Epithelial cell of esophagus (primary cell): ENCODE results near the gene HDAC4.

Source experiments
- DNase-seq: peaks from one replicate; pipeline ENCODE4 v3.0.0; 2010; ENCODE audit warnings: low read depth
- H3K4me3 ChIP-seq: 2 replicates; pipeline ENCODE4 v1.5.1; 2011; ENCODE audit warnings: mild to moderate bottlenecking, low read length, control low read depth
- TF ChIP-seq, protein P1 (sequence below): IDR thresholded peaks from 2 replicates; pipeline ENCODE4 v1.5.1; 2011; ENCODE audit warnings: low read depth, mild to moderate bottlenecking, low read length, control low read depth, inconsistent platforms; ENCODE audit not compliant: insufficient read depth; ENCODE audit errors: missing control alignments

The HDAC4 gene

DNA sequence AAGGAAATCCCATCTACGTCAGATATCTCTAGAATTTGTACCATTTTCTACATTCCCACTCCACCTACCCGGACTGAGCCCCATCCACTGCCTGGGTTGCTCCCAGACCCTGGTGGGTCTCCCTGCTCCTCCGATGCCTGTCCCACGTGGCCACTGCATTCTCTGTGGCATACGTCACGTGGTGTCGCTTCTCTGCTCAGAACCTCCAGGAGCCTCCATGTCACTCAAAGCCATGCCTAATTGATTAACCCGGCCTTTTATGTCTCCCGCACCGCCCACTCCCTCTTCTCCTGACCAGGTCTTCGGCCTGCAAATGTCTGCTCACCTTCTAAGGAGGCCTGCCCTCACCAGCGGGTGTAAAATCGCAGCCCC lies 176.6 kb downstream of the HDAC4 start:
- DNase-seq: no peak
- TF ChIP-seq, protein P1, sequence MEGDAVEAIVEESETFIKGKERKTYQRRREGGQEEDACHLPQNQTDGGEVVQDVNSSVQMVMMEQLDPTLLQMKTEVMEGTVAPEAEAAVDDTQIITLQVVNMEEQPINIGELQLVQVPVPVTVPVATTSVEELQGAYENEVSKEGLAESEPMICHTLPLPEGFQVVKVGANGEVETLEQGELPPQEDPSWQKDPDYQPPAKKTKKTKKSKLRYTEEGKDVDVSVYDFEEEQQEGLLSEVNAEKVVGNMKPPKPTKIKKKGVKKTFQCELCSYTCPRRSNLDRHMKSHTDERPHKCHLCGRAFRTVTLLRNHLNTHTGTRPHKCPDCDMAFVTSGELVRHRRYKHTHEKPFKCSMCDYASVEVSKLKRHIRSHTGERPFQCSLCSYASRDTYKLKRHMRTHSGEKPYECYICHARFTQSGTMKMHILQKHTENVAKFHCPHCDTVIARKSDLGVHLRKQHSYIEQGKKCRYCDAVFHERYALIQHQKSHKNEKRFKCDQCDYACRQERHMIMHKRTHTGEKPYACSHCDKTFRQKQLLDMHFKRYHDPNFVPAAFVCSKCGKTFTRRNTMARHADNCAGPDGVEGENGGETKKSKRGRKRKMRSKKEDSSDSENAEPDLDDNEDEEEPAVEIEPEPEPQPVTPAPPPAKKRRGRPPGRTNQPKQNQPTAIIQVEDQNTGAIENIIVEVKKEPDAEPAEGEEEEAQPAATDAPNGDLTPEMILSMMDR: no peak
- no peak overlapping the region for H3K4me3 ChIP-seq

DNA sequence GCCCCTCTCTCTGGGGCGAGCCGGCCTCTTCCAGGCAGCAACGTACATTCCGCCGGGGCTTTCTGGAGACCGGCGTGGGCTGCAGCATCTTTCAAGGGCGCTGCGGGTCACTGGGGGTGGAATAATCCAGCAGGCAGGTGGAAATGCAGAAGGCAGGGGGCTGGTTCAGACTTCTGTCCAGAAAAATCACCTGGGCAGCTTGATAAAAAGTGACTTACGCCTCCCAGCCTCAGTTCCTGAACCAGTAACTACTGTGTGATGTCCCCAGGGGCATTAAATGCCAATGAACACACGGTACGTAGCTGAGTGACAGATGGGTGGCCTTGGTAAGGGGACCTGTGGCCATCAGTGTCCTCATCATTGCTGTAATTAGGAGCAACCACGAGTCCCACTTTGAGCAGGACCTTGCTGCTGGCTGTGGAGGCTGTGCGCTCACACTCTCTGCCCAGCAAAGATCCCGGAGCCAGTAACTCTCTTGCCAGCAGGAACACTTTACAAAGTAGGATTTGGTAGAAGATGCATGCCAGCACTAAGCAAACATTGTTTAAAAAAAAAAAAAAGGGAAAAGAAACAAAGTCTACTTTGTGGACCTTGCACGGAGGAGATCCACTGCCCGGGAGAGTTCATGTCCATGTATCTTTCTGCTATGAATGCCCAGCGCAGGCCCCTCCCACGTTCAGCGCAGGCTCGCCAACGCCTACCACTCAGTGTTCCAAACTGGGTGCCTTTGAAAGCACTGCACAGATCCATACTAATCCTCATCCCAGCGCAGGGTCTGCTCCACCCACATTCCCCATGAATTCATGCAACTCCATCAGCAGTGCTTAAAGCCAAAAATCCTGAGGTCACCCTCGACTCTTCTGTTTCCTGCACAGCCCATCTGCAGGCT lies 177.3 kb downstream of the HDAC4 start:
- TF ChIP-seq, protein P1: no peak
- DNase-seq: no peak
- H3K4me3 ChIP-seq: no peak overlapping the region

DNA sequence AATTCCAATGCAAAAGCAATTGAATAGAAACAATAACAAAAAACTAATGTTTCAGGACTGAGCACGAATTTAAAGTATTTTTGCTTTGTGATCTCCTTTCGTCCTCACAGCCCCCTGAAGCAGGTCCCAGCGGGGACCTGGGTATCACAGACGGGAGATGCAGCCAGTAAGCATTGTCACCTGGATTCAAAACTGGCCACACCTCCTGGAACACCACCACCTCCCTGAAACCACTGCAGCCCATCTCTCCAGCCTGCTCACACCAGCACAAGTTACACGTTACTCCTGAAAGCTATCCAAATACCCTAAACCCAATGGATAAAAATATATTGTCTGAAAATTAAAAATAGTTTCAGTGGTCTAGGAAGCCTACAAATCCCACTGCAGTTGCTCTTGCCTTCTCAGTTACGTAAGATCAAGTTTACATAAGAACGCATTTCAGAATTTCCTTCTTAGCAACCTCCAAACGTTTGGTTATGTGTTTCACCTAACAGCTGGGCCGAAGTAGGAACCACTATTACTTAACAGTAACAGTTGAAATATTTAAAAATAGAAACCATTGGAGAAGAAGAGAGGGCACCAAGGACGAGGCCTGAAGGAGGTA lies 178.0 kb downstream of the HDAC4 start:
- TF ChIP-seq, protein P1: no peak
- DNase-seq: no peak
- no peak overlapping the region for H3K4me3 ChIP-seq

DNA sequence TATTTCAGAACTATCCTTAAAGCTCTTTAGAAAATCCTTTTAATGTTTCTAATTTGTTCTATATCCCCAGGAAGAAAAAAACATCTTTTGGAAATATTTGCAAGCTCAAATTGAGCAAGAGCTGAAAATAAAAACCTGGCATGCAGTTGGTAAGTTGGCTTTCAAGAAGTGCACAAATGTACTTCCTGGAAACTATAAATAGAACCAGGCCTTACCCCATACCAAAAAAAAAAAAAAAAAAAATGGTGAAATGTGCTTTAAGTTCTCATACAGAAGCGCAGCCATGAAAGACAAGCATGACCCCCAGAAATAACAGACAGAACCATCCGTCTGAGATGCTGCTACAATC lies 178.5 kb downstream of the HDAC4 start:
- no peak for DNase-seq
- TF ChIP-seq, protein P1: no peak
- H3K4me3 ChIP-seq: no peak overlapping the region

DNA sequence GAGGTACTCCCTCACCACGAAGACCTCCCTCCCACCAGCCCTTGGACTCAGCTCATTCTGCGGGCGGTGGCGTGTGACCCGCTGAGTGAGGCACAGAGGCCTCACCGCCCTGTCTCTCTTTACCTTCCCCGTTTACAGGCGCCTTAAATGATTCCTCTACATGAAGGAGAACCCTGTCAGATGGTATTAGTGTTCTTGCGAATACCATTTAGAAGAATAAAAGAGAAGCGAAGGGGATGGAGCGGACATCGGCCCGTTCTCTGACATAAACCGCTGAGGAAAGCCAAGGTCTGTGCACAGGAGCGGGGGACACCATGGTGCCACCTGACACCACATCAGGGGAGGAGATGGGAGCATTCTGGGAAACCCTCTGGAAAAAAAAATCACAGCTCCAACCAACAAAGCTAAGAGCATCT lies 179.8 kb downstream of the HDAC4 start:
- TF ChIP-seq, protein P1: no peak
- no peak for DNase-seq
- H3K4me3 ChIP-seq: no peak overlapping the region

DNA sequence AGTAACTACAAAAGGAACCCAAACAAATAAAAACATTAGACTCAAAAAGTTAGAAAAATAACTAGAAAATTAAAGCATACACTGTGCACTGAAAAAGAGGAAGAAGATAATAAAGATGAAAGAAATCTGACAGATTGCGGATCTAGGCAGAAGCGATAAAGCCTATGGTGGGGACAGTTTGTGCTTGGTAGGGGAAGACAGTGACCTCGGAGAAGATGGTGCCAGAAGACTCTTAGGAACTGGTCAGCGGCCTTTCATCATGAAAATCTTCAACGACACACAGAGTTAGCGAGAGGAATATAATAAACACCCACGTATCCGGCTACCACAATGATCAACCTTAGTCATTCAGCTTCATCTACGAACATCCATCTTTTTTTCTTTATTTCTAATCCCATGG lies 180.5 kb downstream of the HDAC4 start:
- H3K4me3 ChIP-seq: no peak overlapping the region
- DNase-seq: no peak
- TF ChIP-seq, protein P1: no peak
